Left lobe of liver (tissue), 2 donors: ENCODE results near the gene NEGR1. TPM values are rescaled to one million over a fixed set of nuclear protein-coding genes. Genes with fewer than 3 reads are reported as not detected.

Experiments
- ATAC-seq: fragments of 200-7000 bp; cut with Tn5 transposase; one replicate; pipeline ENCODE4 v1.9.1; 2020; ENCODE audit warnings: mild to moderate bottlenecking, moderate library complexity
- DNase-seq: peaks from one replicate; pipeline ENCODE4 v3.0.0-alpha.2; 2020; ENCODE audit warnings: low spot score
- total RNA-seq: library from RNA; stranded (reverse); gene quantifications from one replicate; pipeline ENCODE4 v1.2.1, GENCODE V29; 2021
- donor health status: DM: no; HTN: no; CAD: no; lungs with moderate emphysema.
- donor health status: DM: no; HTN: yes; CAD: no.

The NEGR1 gene
- total RNA-seq, 1 donor from 2014 or later = 0.20 TPM

DNA sequence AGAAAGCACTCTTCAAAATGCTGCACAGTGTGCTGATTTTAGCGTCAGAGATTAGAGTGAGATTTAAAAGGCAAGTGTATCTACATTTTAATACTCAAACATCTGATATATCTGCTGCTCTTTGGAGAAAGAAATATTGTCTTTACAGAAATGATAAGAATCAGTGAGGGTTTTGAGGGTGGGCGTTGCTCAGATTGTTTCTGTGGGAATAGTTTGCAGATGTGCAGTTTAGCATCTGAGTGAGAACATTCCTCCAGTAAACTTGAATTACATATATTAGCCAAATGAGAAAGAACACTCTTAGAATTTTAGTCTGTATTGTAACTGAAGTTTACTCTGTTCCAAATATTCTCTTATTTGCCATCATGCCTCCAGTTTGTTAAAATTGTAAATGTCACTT is 549.2 kb downstream of the NEGR1 start:
- ATAC-seq = no peak
- DNase-seq = no peak

DNA sequence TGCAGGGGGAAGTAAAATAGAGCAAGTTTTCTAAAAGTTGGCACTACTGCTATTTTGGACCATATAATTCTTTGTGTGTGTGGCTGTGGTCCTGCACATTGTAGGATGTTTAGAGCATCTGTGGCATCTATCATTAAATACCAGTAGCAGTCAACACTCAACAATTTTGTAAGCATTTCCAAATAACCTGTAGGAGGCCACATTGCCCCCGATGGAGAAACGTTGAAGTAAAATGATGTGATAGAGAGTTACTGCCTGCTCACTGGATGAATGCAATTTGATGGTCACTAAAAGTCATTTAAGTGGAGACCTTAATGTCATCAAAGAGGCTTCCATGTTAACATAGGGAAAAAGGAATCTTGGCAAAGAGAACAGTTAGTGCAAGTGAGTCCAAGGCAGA is 560.8 kb downstream of the NEGR1 start:
- no peak for DNase-seq
- ATAC-seq = no peak

- no peak for DNase-seq
- no peak for ATAC-seq
Observed at GRCh38 chr1:71719330-71719729, 563.0 kb downstream of the NEGR1 start.

GRCh38 chr1:71717186-71717585 is 565.2 kb downstream of the NEGR1 start:
- DNase-seq (no peak), ATAC-seq (no peak)

GRCh38 chr1:71711456-71711855 is 570.9 kb downstream of the NEGR1 start:
- ATAC-seq (no peak), DNase-seq (no peak)

DNA sequence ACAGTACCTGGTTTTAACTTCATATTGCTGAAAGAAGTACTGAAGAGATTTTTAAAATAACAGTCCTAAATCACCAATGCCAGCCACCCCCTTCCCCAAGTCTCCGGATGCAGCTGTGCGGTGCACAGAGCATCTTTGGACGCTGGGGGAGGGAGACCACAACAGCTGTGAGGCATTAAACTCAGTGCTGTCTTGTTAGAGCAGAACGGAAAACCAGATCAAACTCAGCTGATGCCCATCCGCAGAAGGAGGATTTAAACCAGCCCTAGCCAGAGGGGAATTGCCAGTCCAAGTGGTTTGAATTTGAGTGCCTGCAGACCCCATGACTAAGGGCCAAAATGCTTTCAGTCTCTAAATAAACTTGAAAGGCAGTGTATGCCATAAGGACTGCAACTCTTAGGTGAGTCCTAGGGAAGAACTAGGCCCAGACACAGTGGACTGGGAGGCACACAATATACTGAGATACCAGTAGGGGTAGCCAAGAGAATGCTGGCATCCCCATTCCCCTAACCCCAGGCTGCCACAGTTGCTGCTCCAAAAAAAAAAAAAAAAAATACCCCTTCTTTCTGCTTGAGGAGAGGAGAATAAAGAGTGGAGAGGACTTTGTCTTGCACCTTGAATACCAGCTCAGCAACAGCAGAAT is 576.2 kb downstream of the NEGR1 start:
- DNase-seq = no peak
- no peak for ATAC-seq

GRCh38 chr1:71698186-71698585 is 584.2 kb downstream of the NEGR1 start:
- ATAC-seq (no peak), DNase-seq (no peak)

GRCh38 chr1:71695821-71696220 is 586.5 kb downstream of the NEGR1 start:
- no peak for DNase-seq
- ATAC-seq = no peak

GRCh38 chr1:71695084-71695483 is 587.3 kb downstream of the NEGR1 start:
- DNase-seq (no peak), ATAC-seq (no peak)

- DNase-seq (no peak), ATAC-seq (no peak)
Observed at GRCh38 chr1:71693581-71693980, 588.8 kb downstream of the NEGR1 start.

DNA sequence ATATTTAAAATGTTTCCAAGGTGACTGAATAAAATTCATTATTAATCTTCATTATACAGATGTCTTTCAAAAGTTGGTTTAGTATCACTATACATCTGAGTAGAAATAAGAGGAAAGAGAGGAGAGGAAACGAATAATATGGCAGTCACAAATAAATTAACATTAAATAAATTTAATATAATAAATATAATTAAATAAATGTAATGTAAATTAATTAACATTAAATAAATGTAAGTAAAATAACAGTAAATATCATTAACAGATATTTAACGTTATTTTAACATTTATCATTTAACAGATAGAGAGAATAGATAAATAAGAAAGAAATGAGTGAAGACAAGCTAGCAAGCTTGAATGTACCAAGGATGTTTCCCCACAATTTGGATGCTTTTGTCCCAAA is 592.7 kb downstream of the NEGR1 start:
- no peak for DNase-seq
- ATAC-seq = no peak

- ATAC-seq (no peak), DNase-seq (no peak)
Observed at GRCh38 chr1:71687376-71687775, 595.0 kb downstream of the NEGR1 start.

DNA sequence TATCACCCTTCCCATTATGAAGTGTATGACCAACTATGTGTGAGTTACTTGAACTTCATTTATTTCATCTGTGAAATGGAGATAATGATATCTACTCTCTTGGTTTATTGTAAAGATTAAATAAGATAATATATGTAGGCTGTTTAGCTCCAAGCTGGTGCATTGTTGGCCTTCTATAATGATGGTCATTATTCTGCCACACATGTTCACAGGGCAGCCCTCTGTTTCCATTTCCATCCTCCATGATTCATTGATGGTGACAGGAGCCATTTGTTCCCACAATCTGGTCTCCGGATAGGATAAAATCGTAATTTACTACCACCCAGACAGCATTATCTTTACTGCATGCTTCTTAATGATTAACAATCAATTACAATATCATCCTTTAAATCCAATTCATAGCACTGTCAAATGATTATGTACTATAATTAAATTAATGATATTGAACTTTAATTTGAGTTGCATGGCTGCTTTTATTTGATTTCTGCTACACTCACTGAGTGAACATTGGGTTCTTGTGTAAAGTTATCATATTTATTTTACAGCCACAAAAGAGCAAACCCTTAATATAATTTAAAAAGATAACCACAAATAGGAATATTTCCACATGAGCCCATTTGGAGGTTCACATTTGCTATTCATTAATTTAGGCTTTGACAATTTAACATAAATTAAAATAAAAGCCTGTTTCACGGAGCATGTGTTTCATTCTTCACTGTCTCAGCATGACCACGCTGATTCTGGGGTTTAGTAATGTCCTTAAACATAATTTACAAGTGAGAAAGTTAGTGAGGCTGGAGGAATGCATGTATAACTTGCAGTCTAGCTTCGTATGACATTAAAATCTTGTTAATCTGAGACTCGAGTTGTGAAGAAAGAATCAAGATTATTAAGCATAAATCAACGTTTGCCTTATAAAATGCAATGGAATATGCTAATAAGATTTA is 605.1 kb downstream of the NEGR1 start:
- ATAC-seq (no peak), DNase-seq (no peak)

GRCh38 chr1:71668065-71668464 is 614.3 kb downstream of the NEGR1 start:
- DNase-seq = no peak
- ATAC-seq = no peak

- no peak for DNase-seq
- no peak for ATAC-seq
Observed at GRCh38 chr1:71667216-71667615, 615.1 kb downstream of the NEGR1 start.

GRCh38 chr1:71666609-71667008 is 615.7 kb downstream of the NEGR1 start:
- ATAC-seq (no peak), DNase-seq (no peak)

- ATAC-seq (no peak), DNase-seq (no peak)
Observed at GRCh38 chr1:71660411-71660810, 621.9 kb downstream of the NEGR1 start.

DNA sequence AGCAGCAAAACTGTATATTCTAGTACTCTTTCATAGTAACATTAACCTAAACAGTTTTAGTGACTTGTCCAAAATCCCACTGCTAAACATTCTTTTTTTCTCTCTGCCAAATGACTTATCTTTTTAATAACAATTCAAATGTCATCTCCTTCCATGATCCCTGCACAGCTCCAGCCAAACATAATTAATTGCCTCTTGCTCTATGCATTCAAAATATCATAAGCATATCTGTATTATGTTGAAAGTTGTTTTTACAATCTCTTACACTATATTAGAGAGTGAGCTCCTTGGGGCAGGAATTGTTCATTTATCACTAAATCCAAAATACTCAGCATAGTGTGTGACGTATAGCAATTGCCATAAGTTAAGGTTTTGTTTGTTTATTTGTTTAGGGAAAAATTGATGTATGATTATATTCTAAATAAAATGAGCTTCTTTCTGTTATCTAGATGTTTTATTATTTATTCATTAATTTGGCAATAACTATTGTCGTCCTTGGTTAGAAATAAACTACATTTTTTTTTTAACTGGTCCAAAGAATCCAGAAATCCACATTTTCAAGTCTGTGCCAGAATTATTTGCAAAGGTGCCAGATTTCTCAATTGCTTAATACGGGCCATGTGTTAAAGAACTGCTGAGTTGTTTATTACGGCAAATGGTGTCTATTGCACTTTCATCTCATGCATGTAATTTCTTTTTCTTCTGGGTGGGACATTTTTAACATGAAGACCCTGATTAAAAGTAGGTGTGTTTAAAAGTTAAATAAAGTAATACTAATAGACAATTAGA is 624.3 kb downstream of the NEGR1 start:
- ATAC-seq = no peak

DNA sequence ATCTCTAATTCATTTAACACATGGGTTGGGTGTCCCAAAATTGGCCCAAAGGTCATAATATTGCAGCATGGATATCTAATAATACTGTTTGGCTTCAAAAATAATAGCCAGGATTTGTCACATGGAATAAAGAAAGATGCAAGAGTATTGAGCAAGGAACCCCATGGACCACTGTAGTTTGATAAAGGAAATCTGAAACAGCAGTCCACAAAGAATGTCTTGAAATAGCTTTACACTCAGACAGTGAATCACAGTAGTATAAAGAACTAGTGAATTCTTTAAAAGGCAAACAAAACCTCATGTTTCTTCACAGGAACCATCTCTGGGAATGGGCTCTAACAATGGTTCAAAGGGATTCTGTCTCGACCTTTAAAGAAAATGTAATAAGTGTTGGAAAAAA is 625.4 kb downstream of the NEGR1 start:
- no peak for DNase-seq
- no peak for ATAC-seq

More for the DNA sequence above, 624.3 kb downstream of the NEGR1 start:
- DNase-seq = no peak

- ATAC-seq (no peak), DNase-seq (no peak)
Observed at GRCh38 chr1:71655604-71656003, 626.7 kb downstream of the NEGR1 start.

DNA sequence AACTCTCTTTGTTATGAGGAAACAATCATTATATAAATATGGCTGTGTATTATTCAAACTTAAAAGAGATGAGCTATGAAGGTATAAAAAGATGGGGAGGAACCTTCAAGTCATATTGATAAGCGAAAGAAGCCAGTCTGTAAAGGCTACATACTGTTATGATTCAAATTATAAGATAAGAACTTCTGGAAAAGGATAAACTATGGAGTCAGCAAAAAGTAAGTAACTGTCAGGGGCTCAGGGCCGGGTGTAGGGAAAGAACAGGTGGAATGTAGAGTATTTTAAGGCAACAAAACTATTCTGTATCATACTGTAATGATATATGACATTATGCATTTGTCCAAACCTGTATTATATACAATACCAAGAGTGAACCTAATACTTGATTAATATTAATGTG is 628.4 kb downstream of the NEGR1 start:
- DNase-seq (no peak), ATAC-seq (no peak)

- ATAC-seq = no peak
- DNase-seq = no peak
Observed at GRCh38 chr1:71651214-71651613, 631.1 kb downstream of the NEGR1 start.
